ENCODE data around the gene SLBP. TPM values are rescaled to one million over a fixed set of nuclear protein-coding genes. Genes with fewer than 3 reads are reported as not detected.

Gene SLBP
- total RNA-seq, 3 donors from 2014 or later, result 21.9 to 31.7 (median 30.6) TPM

- H3K4me3 ChIP-seq, result no peak overlapping the region
- H3K9me3 ChIP-seq, result no peaks in the 10 kb centered on the region
- intact Hi-C loops (cut with DNase I, micrococcal nuclease), result no loop called here
- no peaks in the 10 kb centered on the region for H3K36me3 ChIP-seq (ENCODE audit: low read depth)
- ATAC-seq, result no peak
- no peak for TF ChIP-seq CTCF (IDR thresholded peaks at IDR 0.05)
- DNase-seq, result no peak
- no peaks in the 10 kb centered on the region for H3K4me1 ChIP-seq (ENCODE audit: low read depth)
These were observed 25.6 kb downstream of the SLBP start for GRCh38 chr4:1686440-1687036.

GRCh38 chr4:1685235-1686150, 26.6 kb downstream of the SLBP start:
- no peaks in the 10 kb centered on the region for H3K36me3 ChIP-seq (ENCODE audit: low read depth)
- peak in 1 of 3 donors; percentile 50 for DNase-seq
- H3K4me3 ChIP-seq, result no peak overlapping the region
- ATAC-seq, result no peak
- no peak for TF ChIP-seq CTCF (IDR thresholded peaks at IDR 0.05)
- intact Hi-C loops (cut with DNase I, micrococcal nuclease), result no loop called here
- H3K4me1 ChIP-seq (ENCODE audit: low read depth), result no peaks in the 10 kb centered on the region
- H3K9me3 ChIP-seq, result no peaks in the 10 kb centered on the region

- intact Hi-C loops (cut with DNase I, micrococcal nuclease), result no loop called here
- Histone ChIP-seq H3K4me1 (ENCODE audit: low read depth) (no peaks in the 10 kb centered on the region), H3K4me3 (peak overlapping the region; percentile 24), H3K36me3 (ENCODE audit: low read depth) (no peaks in the 10 kb centered on the region), H3K9me3 (no peaks in the 10 kb centered on the region)
- ATAC-seq, result peak; percentile 57
- DNase-seq, result peak in 2 of 3 donors; percentile 99
- no peak for TF ChIP-seq CTCF (IDR thresholded peaks at IDR 0.05)
These were observed 27.4 kb downstream of the SLBP start for GRCh38 chr4:1684506-1685234.

- no peaks in the 10 kb centered on the region for H3K36me3 ChIP-seq (ENCODE audit: low read depth)
- intact Hi-C loops (cut with DNase I, micrococcal nuclease), result no loop called here
- peak within 1 kb of the TSS; percentile 24 for H3K4me3 ChIP-seq
- ATAC-seq (peak; percentile 97), DNase-seq (peak in 2 of 3 donors; percentile 35 to 94)
- no peaks in the 10 kb centered on the region for H3K4me1 ChIP-seq (ENCODE audit: low read depth)
- H3K9me3 ChIP-seq, result no peaks in the 10 kb centered on the region
- TF ChIP-seq CTCF (IDR thresholded peaks at IDR 0.05), result no peak
These were observed 28.2 kb downstream of the SLBP start, which contains the start of gene FAM53A for GRCh38 chr4:1683736-1684505. TSS of gene FAM53A (minus strand) at chr4:1684313. CDS start at chr4:1668741, 15,572 bp downstream.

GRCh38 chr4:1683261-1683735, 28.8 kb downstream of the SLBP start:
- intact Hi-C loops (cut with DNase I, micrococcal nuclease), result no loop called here
- Histone ChIP-seq H3K4me3 (no peak overlapping the region), H3K9me3 (no peaks in the 10 kb centered on the region), H3K36me3 (ENCODE audit: low read depth) (no peaks in the 10 kb centered on the region), H3K4me1 (ENCODE audit: low read depth) (no peaks in the 10 kb centered on the region)
- ATAC-seq, result no peak
- TF ChIP-seq CTCF (IDR thresholded peaks at IDR 0.05), result no peak
- DNase-seq, result no peak
